HG03135 (cell line): ENCODE data around the gene ERVMER34-1.

ENCODE experiments used
- ATAC-seq: cut with Tn5 transposase; IDR thresholded peaks from one replicate; pipeline ENCODE4 v1.9.1; 2021; ENCODE audit warnings: mild to moderate bottlenecking, moderate library complexity; ENCODE audit not compliant: unreplicated experiment

Gene ERVMER34-1, protein sequence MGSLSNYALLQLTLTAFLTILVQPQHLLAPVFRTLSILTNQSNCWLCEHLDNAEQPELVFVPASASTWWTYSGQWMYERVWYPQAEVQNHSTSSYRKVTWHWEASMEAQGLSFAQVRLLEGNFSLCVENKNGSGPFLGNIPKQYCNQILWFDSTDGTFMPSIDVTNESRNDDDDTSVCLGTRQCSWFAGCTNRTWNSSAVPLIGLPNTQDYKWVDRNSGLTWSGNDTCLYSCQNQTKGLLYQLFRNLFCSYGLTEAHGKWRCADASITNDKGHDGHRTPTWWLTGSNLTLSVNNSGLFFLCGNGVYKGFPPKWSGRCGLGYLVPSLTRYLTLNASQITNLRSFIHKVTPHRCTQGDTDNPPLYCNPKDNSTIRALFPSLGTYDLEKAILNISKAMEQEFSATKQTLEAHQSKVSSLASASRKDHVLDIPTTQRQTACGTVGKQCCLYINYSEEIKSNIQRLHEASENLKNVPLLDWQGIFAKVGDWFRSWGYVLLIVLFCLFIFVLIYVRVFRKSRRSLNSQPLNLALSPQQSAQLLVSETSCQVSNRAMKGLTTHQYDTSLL

DNA sequence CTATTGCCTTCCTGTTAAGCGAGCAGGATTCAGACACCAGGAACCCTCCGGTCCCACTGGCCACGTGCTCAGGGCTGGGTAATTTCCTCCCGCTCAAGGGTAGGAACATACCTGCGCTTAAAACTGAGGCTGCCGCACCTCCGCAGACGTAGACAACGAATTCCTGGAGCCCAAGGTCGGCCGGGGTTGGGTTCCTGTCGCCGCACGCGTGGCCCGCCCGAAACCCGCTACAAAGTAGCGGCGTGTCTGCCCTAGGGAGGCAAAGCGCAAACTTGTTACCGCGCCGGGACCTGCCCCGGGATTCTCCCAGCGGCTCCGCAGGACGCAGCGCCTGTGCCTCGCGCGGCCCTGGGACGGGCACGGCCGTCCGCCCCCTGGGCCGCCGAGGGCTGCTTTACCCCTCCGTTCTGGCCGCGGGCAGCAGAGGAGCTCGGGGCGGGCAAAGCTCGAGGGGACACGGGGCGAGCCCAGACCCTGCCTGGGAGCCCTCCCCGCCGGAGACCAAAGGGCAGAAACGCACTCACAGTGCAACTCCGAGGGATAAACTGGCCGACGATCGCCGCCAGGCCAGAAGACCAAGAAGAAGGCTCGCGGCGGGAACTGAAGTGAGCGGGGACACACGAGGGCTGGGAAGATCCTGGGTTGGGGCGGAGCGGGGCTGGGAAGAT is at the start of gene ERVMER34-1:
TSS of gene ERVMER34-1 (minus strand) at position 607 of the 668 bp plus-strand sequence. CDS start 5,905 bp downstream, outside the sequence.
- no peak for ATAC-seq

DNA sequence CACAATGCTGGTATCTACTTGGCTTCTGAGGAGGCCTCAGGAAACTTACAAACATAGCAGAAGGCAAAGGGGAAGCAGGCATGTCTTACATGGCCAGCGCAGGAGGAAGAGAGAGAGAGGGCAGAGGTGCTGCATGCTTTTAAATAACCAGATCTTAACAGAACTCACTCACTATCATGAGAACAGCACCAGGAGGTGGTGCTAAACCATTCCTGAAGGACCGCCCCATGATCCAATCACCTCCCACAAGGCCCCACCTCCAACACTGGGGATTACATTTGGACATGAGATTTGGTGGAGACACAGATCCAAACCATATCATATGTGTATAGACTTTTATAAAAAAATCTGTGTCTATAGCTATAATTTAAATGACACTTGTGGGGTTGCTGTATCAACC is 48.6 kb upstream of the ERVMER34-1 start:
- ATAC-seq = no peak

DNA sequence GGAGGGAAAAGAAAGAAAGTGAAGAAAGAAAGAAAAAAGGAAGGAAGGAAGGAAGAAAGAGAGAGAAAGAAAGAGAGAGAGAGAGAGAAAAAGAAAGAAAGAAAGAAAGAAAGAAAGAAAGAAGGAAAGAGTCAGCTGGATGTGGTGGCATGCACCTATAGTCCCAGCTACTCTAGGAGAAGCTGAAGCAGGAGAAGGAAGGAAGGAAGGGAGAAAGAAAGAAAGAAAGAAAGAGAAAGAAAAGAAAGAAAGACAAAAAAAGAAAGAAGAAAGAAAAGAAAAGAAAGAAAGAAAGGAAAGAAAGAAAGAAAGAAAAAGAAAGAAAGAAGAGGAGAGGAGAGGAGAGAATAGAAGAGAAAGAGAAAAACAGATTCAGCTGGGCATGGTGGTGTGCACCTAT is 44.3 kb upstream of the ERVMER34-1 start:
- no peak for ATAC-seq

DNA sequence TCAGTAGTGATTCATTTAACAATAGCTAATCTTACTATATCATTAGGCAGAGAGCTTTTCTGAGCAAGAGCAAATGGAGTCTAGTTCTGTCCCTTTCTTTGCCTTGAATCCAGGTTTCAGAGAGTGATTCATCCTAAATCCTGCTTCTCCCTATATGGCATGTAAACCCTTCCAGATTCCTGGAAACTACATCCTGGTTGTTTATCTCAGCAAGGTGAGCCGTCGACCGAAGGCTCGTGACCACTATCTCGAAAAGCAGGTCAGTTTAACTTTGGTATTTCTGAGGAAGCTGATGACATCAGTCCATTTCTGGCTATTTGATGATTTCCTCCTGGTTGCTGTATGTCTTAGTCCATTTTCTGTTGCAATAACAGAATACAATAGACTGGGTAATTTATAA is 40.7 kb upstream of the ERVMER34-1 start:
- ATAC-seq = no peak

DNA sequence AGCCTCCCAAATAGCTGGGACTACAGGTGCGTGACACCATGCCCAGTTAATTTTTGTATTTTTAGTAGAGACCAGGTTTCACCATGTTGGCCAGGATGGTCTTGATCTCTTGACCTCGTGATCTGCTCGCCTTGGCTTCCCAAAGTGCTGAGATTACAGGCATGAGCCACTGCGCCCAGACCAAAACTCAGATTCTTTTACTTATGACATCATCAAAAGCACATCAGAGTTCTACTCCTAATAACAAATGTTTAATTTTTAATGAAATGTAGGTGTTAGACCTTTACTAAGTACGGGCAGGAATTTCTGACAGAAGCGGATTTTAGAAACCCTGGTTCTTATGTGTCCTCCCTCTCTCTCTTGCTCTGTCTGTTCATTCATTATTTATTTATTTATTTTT is 38.5 kb upstream of the ERVMER34-1 start:
- no peak for ATAC-seq

DNA sequence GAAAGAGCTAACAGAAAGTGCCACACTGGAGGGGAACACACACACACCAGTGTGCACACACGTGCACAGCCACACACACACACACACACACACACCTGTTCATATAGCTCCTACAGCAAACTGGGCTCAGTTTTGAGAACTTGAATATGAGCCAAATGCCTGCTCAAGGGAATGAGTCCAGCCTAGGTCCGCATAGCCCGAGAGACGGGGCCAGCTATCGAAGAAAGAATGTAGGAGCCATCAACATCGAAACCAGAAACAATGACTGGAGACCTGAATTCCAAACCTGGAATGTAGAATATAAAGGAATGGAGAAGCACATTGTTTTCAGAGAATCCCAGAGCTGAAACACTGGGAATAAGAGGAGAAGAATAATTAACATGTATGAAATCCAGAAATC is 37.6 kb upstream of the ERVMER34-1 start:
- ATAC-seq = no peak

DNA sequence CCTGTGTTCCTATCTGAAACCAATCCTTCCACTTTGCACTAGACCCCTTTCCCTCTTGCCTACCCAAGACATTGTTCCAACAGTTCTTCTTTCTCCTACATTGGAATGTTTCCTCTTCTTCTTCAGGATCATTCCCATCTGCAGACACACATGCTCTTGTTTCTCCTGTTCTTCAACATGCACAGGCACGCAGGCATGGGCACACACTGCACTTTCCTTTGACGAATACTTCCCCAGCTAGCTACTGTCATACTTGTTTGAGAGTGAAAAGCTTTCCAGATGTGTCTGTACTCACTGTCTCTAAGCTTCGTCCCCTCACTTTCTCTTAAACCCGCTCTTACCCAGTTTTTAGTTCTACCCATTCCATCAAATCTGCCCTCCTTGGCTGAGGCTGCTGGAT is 31.8 kb upstream of the ERVMER34-1 start:
- no peak for ATAC-seq

DNA sequence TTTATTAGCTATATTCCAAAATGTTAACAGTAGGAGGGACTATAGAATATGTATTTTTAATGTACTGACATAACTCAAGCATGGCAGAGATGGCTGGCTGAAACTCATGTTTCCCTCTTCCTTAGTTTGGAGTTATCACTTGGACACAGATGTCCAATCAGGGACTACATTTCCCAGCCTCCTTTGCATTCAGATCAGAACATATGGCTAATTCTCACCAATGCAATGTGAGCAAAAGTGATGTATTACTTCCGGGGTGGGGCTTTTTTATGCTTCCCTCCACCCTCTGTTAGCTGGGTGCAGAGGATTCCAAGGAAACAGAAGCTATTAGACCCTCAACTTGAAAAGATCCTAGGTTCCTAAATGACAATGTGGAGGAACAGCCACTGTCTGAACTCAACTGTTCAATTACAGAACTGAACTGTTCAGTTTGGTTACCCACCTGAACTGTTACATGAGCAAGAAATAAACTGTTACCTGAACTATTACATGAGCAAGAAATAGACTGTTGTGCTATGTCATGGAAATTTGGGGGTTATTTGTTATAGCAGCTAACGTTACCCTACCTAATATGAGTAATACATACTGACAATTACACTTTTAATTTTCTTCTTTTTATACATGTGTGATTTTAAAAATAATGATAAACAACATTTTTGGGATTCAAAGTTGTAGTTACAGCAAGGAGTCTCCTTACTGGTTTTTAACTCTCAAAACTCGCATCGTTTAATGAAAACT is 29.6 kb upstream of the ERVMER34-1 start:
- no peak for ATAC-seq

DNA sequence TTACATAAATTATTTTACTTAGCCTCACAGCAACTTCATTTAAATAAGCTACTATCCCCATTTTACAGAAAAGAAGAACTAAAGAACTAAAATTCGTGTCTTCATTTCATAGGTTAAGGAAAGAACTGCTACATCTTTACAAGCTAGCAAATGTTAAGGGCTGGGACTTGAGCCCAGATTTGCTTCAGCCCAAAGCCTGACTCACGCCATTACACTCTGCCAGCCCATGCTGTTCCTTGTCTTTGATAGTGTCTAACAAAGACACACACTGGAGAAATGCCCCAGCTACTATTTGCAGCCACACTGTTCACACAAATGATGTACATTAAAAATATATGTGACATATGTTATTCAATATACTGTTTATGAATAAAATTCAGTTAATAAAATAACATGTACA is 29.0 kb upstream of the ERVMER34-1 start:
- ATAC-seq = no peak

DNA sequence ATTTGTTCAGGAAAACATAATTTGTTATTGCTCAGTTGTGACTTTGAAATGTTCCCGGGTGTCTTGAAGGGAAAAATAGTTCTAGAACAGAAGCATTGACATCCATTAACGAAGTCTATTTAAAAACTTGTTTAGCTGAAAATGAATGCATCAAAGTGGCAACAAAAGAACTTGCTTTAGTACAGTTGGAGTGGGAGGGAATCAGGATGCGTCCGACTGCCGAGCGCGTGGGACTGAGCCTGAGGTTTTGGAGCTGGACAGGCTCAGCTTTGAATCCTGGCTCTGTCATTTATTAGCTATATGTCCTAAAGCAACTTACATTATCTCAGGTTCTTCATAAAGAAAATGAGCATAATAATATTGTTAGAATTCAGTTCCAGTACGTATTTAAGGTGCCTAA is 9.0 kb upstream of the ERVMER34-1 start:
- ATAC-seq = no peak

DNA sequence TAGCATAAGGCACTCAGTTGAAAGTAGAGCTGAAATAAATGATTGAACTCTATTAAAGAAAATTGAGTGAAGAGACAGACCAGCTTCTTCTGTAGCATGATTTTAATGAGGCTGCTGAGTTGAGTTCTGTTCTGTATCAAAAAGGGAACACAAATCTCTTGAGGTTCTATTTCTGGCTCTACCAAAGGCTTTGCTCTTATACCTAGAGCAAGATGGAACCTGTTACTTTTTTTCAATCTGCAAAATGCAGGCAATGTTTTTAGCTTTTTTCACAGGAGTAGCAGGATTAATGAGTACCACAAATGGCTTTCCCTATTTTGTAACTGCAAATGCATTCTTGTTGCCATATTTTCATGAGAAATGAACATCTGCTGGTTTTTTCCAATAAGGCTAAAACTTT is 4.2 kb upstream of the ERVMER34-1 start:
- ATAC-seq = no peak

DNA sequence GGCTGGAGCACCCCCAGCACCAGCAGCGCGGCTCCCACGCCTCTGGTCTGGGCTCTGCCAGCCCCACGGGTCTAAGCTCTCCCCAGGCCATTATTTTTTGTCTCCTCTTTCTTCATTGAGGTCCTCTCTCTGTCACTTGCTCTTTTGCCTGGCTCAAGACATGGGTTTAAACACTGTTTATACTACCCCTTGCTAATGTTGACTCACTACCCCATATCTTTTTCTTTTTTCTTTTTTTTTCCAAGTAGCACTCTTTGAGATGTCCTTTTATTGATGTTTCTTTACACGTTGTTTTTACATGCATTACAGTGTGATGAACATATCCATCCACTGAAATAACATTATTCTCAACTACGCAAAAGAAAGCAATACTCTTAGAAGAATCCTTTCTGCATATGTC is 1.7 kb upstream of the ERVMER34-1 start:
- no peak for ATAC-seq

DNA sequence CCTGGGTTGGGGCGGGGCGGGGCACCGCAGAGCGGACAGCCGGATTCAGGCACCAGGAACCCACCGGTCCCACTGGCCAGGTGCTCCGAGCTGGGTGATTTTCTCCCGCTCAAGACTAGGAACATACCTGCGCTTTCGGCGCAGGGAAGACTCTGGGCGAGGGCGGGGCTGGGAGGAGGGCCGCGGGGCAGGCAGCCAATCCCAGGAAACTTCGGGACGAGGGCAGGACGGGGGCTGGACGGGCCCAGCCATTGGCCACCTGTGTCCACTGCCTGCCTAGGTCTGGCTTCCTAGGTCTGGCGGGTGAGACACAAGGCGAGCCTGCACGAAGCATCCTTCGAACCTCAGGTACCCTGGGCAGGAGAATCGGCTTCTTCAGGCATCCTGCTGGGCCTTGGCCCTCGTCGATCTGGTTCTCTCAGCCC is 274 bp upstream of the ERVMER34-1 start:
- no peak for ATAC-seq

DNA sequence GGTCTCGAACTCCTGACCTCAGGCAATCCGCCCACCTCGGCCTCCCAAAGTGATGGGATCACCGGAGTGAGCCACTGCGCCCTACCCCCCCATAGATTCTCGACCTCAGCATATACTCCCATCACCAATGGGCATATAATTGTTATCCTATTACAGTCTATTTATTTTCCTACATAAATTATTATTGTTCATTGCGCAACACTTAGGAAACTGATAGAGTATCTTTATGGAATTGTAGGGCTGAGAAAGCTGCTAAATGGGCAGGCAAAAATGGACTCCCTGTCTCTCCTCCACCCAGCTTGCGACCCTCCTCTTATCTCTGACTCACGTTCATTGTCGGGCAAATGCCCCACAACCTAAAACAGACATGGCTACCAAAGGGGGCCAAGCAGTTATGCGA is 1.0 kb downstream of the ERVMER34-1 start:
- ATAC-seq = no peak

DNA sequence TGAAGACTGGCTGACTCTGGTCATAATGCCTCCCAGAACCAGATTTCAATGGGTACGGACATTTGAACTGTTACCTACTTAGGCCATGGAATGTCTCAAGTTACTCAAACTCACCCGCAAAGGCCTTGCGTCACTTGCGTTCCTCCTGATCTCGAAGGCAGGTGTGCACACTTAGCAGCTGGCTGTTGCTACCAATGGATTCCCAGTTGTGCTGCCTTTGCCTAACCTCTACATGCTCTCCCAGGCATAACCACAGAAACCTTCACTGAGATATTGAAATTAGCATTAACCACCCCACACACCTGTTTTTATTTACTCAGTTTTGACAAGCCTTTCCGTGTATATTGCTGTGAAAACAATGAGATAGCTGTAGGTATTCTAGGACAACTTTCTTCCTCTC is 2.8 kb downstream of the ERVMER34-1 start:
- no peak for ATAC-seq

DNA sequence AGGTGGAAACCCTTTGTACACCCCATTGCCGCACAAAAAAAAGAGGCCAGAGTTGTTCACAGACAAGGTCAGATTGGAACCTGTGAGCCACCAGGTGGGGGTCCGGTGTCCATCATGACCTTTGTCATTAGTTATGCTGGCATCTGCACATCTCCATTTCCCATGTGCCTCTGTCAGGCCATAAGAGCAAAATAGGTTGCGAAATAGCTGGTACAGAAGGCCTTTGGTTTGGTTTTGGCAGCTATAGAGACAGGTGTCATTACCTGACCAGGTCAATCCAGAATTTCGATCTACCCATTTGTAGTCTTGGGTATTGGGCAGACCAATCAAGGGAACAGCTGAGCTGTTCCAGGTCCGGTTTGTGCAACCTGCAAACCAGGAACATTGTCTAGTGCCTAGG is 6.6 kb downstream of the ERVMER34-1 start:
- no peak for ATAC-seq

DNA sequence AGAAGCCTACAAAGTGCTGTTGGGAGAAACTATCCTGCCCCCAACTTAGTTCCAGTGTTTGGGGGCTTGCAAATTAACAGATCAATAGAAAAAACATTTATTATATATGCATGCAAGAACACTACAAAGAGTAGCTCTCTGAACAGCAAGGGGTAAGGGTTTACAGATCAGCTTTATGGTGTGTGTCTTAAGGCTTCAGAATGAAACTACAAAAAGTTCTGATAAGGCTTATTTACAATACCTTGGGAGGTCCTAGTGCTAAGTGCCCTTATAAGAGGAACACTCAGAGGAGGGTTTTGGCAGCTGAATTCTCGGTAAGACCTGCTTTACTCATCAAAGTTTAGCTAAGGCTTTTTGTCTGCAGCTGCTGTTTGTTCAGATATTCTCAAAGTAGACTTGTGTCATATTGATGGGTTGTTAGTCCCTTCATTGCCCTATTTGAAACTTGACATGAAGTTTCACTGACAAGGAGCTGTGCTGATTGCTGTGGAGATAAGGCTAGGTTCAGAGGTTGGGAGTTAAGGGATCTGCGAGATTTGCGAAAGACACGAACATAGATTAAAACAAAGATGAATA is 7.7 kb downstream of the ERVMER34-1 start:
- no peak for ATAC-seq

DNA sequence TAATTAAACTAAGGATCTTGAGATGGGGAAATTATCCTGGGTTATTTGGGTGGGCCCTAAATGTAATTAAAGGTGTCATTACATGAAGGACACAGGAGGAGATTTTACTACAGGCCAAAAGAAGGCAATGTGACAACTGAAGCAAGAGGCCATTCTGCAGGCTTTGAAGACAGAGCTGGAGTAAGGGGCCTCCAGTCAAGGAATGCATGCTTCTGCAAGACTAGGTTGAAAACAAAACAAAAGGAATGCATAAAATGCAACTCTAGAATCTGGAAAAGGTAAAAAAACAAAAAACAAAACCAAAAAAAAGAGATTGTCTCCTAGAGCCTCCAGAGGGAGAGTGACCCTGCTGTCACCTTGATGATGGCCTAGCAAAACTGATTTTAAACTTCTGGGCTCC is 21.6 kb downstream of the ERVMER34-1 start:
- no peak for ATAC-seq

DNA sequence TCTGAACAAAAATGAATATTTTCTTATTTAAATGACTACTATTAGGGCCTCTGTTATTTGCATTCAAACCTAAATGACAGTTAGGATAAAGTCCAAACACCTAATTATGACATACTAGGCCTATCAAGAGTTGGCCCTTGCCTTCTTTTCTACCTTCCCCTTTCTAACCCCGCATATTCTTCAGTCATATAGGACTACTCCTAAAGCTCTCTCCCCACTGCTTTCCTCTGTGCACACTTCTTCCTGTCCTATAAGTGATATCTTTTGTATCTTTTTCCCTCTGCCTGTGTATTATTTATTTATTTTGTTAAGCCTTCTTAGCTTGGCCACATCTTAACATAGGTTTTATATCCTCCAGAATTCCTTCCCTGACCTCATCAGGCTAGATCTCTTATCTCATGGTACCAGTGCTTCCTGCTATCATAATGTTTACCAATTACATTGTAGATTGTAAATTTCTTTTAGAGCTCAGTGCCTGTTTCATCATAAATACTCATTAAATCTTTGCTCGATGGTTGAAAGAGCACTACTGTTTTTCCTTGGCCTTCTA is 22.5 kb downstream of the ERVMER34-1 start:
- ATAC-seq = no peak

DNA sequence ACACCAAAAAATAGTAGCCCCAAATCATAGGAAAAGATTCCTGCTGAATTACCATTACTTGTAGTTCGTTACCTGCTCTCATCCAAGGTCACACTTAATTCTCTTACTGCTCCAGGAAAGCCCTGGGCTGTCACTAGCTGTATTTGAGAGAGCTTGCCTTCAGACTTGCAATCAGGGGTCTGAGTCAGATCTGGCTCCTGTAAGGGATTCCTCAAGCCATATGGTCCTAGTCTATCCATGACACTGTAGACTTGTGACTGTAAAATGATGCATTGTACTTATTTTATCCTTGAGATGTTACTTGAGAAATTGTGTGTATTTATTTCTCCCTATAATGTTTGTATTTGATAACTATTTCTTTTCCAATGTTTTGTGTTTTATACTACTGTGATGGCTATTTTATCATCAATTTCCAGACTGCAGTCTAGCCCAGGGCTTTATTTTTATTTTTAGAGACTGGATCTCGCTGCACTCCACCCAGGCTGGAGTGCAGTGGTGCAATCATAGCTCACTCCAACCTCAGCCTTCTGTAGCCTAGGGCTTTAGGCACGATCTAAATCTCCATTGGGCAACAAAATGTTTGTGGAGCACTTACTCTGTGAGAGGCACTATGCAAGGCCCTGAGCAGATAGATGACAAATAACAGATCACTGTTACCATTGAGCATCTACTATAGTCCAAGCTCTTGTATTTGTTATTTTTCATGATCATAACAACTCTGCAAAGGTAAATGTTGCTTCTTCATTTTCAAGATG is 24.2 kb downstream of the ERVMER34-1 start:
- ATAC-seq = no peak
